Muscle of leg (tissue), 11 donors: ENCODE measurements around the gene LY6G5B. TPM values are rescaled to one million over a fixed set of nuclear protein-coding genes. Genes with fewer than 3 reads are reported as not detected.

Experiments
- DNase-seq: peaks from one replicate; pipeline ENCODE4 v3.0.0; 2013
- H3K27ac ChIP-seq: one replicate; pipeline ENCODE4 v1.5.1; 2013; ENCODE audit warnings: mild to moderate bottlenecking, low read length, control low read depth
- H3K27me3 ChIP-seq: one replicate; pipeline ENCODE4 v1.6.1; 2013; ENCODE audit warnings: low read length; ENCODE audit not compliant: control insufficient read depth, insufficient read depth
- H3K36me3 ChIP-seq: one replicate; pipeline ENCODE4 v1.6.1; 2013; ENCODE audit warnings: low read length; ENCODE audit not compliant: control insufficient read depth, insufficient read depth
- H3K4me1 ChIP-seq: one replicate; pipeline ENCODE4 v1.6.1; 2013; ENCODE audit warnings: low read length; ENCODE audit not compliant: control insufficient read depth, insufficient read depth
- H3K4me3 ChIP-seq: one replicate; pipeline ENCODE4 v1.5.1; 2013; ENCODE audit warnings: low read length, control low read depth
- H3K9me3 ChIP-seq: replicated peaks from 2 replicates; pipeline ENCODE4 v1.6.1; 2013; ENCODE audit warnings: low read depth, low read length; ENCODE audit not compliant: control insufficient read depth
- WGBS: methylation state at CpG from one replicate; pipeline ENCODE4 v1.1.5; 2013; ENCODE audit warnings: missing lambda C conversion rate; ENCODE audit not compliant: insufficient coverage; 5-methylcytosine and 5-hydroxymethylcytosine counted together
- polyA plus RNA-seq, 8 donors: library from polyadenylated mRNA; unstranded; fragments of 120-200 nt; gene quantifications; one replicate each; pipeline versions ENCODE4 v1.2.1 to v1.2.3, GENCODE V29; 2013; ENCODE audit warnings: inconsistent platforms in 1 of 8, low replicate concordance in 1 of 8; ENCODE audit not compliant: insufficient read length in 8 of 8, insufficient read depth in 1 of 8
- total RNA-seq: library from RNA; stranded (reverse); fragments of 120-200 nt; gene quantifications from one replicate; pipeline ENCODE4 v1.2.4, GENCODE V29; 2013

Gene LY6G5B
- total and polyA plus RNA-seq, 9 donors = 4.9 to 16.7 (median 12.4) TPM

GRCh38 chr6:31680226-31681134, 10.7 kb downstream of the LY6G5B start, which contains the start of gene LY6G5C:
TSS of gene LY6G5C (minus strand) at chr6:31681067. CDS start at chr6:31680373, 694 bp downstream.
- peak; percentile 93 for DNase-seq
- Histone ChIP-seq H3K4me3 (peak within 1 kb of the TSS; percentile 54), H3K36me3 (peaks cover 3% of the 10 kb centered on the region), H3K27me3 (peaks cover 12% of the 10 kb centered on the region), H3K9me3 (no peaks in the 10 kb centered on the region), H3K4me1 (peaks cover 27% of the 10 kb centered on the region), H3K27ac (peak within 1 kb of the TSS; percentile 59)
- 3% methylated on average over 15 of the region's 17 CpGs for WGBS

GRCh38 chr6:31681135-31681671, 11.4 kb downstream of the LY6G5B start:
- Histone ChIP-seq H3K27ac (peak overlapping the region; percentile 20), H3K4me3 (peak overlapping the region; percentile 54), H3K27me3 (peaks cover 12% of the 10 kb centered on the region), H3K9me3 (no peaks in the 10 kb centered on the region), H3K4me1 (peaks cover 27% of the 10 kb centered on the region), H3K36me3 (peaks cover 10% of the 10 kb centered on the region)
- 1% methylated on average over 33 of the region's 40 CpGs for WGBS
- peak; percentile 44 for DNase-seq

GRCh38 chr6:31683591-31683990, 13.8 kb downstream of the LY6G5B start:
- Histone ChIP-seq H3K4me1 (peaks cover 27% of the 10 kb centered on the region), H3K4me3 (no peak overlapping the region), H3K9me3 (no peaks in the 10 kb centered on the region), H3K27ac (no peak overlapping the region), H3K27me3 (peaks cover 12% of the 10 kb centered on the region), H3K36me3 (peaks cover 34% of the 10 kb centered on the region)
- no peak for DNase-seq
- WGBS = 54% methylated on average over 12 of the region's 13 CpGs

GRCh38 chr6:31686483-31686882, 16.7 kb downstream of the LY6G5B start:
- Histone ChIP-seq H3K27me3 (peaks cover 6% of the 10 kb centered on the region), H3K9me3 (no peaks in the 10 kb centered on the region), H3K36me3 (peaks cover 62% of the 10 kb centered on the region), H3K4me1 (peaks cover 15% of the 10 kb centered on the region), H3K27ac (no peak overlapping the region), H3K4me3 (no peak overlapping the region)
- DNase-seq = no peak
- WGBS = 80% methylated on average over 3 of the region's 5 CpGs

GRCh38 chr6:31687321-31687720, 17.5 kb downstream of the LY6G5B start:
- H3K27ac ChIP-seq = no peak overlapping the region
- no peak overlapping the region for H3K4me3 ChIP-seq
- DNase-seq = no peak
- H3K9me3 ChIP-seq = no peaks in the 10 kb centered on the region
- H3K4me1 ChIP-seq = peaks cover 12% of the 10 kb centered on the region
- H3K27me3 ChIP-seq = peaks cover 1% of the 10 kb centered on the region
- peaks cover 67% of the 10 kb centered on the region for H3K36me3 ChIP-seq
- WGBS = 73% methylated on average over 6 of the region's 8 CpGs

GRCh38 chr6:31687860-31688693, 18.3 kb downstream of the LY6G5B start:
- Histone ChIP-seq H3K9me3 (no peaks in the 10 kb centered on the region), H3K27me3 (no peaks in the 10 kb centered on the region), H3K27ac (no peak overlapping the region), H3K4me3 (no peak overlapping the region), H3K36me3 (peaks cover 74% of the 10 kb centered on the region), H3K4me1 (peaks cover 8% of the 10 kb centered on the region)
- 79% methylated on average over 8 of the region's 14 CpGs for WGBS
- DNase-seq = no peak

GRCh38 chr6:31689249-31690110, 19.7 kb downstream of the LY6G5B start:
- Histone ChIP-seq H3K27me3 (no peaks in the 10 kb centered on the region), H3K36me3 (peaks cover 83% of the 10 kb centered on the region), H3K4me1 (no peaks in the 10 kb centered on the region), H3K9me3 (no peaks in the 10 kb centered on the region), H3K27ac (no peak overlapping the region), H3K4me3 (no peak overlapping the region)
- no peak for DNase-seq
- WGBS = 86% methylated on average over 4 of the region's 11 CpGs

GRCh38 chr6:31690231-31691077, 20.7 kb downstream of the LY6G5B start:
- Histone ChIP-seq H3K27me3 (no peaks in the 10 kb centered on the region), H3K27ac (no peak overlapping the region), H3K36me3 (peaks cover 90% of the 10 kb centered on the region), H3K4me3 (no peak overlapping the region), H3K9me3 (no peaks in the 10 kb centered on the region), H3K4me1 (no peaks in the 10 kb centered on the region)
- WGBS = no CpG with 5 or more reads among the region's 10 CpGs
- no peak for DNase-seq

- Histone ChIP-seq H3K27me3 (no peaks in the 10 kb centered on the region), H3K4me3 (no peak overlapping the region), H3K27ac (no peak overlapping the region), H3K9me3 (no peaks in the 10 kb centered on the region), H3K36me3 (peaks cover 85% of the 10 kb centered on the region), H3K4me1 (no peaks in the 10 kb centered on the region)
- DNase-seq = no peak
- 73% methylated on average over 2 of the region's 6 CpGs for WGBS
Observed at GRCh38 chr6:31691078-31691463, 21.3 kb downstream of the LY6G5B start.
